ENCODE results near the gene FOXJ1.

Gene FOXJ1

DNA sequence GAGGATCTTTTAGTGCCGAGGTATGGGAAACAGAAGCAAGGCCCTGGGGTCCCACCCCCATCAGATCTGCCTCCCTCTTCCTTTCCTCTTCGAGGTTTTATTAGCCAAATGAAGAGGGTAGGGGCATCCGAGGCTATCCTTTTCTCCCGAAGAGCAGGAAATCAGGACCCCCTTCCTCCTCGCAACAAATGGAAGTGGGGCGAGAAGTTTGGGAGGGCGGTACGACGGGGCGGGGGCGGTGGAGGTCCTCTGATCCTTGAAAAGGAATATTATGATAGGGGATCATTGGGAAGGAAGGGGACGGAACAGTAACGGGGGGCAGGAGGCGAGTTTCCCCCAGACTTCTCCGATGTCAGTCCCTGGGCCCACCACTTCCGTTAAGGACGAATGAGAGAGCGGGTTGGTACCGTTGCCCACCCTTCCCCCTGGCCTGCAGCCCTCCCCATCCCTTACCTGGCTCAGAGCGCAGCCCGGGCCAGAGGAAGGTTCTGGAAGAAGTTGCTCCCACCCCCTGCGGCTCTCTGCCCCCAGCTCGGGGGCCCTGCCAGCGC lies 309 bp downstream of the FOXJ1 start:
- DNase-seq = no peak

DNA sequence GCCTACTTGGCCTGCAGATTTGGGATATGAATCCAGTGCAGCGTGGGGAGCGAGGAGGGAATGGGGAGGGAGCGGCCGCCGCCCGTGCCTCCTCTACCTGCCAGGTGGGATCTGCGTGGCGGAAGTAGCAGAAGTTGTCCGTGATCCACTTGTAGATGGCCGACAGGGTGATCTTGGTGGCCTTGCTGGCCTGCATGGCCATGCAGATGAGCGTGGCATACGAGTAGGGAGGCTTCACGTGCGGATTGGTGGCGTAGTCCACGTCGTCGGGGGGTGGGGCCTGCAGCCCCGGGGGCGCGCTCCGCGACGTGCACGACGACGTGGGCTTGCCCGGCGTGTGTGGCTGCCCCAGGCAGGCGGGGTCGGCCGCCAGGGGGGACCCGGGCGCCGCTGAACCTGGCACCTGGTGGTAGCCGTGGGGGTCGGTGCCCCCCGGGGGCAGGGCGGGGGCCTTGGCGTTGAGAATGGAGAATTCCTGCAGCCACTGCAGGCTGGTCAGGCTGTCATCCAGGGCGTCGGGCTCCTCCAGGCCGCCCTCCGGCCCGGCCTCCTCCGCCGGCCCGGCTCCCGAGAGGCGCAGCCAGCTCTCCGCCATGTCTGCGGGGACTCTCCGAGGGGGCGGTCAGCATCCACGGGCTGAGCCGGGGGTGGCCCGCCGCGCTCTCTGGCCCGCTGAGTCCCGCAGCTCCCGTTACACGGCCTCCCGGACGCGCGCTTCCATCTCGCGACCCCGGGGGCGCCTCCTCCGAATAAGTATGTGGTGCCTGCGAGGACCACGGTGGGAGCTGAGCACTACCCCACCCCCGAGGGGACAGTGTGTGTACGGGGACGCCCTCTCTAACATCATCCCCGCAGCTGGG lies 1.0 kb downstream of the FOXJ1 start:
- peak in 1 of 2 experiments; percentile 28 for DNase-seq

DNA sequence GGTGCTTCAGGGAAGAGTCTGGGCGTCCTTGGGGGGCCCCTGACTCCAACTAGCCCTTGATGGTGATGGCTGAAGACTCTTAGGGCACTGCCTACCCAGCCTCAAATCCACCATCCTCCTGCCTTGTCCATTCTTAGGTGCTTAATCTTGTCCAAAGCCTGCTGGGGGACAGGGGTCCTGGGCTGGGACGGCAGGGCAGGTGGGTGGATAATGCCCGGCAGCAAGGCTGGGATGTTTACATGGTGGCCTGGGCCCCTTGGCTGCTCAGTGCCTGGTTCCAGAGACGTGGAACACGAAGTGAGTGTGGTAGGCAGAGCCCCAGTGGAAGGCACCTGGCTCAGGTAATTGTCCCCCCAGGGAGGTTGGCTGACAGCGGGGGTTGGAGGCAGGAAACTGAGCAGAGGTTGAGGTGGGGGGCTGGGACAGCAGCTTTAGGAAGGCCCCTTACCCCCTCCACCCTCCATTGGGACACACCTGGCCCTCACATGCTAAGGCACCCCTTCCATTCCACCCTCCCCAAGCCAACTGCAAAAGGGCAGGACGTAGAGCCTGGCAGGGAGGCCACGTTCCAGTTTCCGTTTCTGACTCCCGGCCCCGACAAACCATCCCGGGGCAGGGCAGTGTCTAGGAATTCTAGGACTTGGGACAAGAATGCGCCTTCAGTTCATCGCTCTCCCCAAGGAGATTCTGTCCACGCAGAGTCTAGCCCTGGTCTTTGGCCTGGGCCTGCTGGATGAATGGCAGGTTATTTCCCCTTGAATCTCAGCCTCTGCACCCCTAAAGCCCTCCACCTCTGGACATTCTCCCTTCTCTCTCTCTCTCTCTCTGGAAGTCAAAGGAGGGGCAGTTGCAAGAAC lies 1.9 kb downstream of the FOXJ1 start:
- DNase-seq = no peak

- DNase-seq = peak in 1 of 2 experiments; percentile 31
These were observed 2.7 kb downstream of the FOXJ1 start for GRCh38 chr17:76138234-76138895.

DNA sequence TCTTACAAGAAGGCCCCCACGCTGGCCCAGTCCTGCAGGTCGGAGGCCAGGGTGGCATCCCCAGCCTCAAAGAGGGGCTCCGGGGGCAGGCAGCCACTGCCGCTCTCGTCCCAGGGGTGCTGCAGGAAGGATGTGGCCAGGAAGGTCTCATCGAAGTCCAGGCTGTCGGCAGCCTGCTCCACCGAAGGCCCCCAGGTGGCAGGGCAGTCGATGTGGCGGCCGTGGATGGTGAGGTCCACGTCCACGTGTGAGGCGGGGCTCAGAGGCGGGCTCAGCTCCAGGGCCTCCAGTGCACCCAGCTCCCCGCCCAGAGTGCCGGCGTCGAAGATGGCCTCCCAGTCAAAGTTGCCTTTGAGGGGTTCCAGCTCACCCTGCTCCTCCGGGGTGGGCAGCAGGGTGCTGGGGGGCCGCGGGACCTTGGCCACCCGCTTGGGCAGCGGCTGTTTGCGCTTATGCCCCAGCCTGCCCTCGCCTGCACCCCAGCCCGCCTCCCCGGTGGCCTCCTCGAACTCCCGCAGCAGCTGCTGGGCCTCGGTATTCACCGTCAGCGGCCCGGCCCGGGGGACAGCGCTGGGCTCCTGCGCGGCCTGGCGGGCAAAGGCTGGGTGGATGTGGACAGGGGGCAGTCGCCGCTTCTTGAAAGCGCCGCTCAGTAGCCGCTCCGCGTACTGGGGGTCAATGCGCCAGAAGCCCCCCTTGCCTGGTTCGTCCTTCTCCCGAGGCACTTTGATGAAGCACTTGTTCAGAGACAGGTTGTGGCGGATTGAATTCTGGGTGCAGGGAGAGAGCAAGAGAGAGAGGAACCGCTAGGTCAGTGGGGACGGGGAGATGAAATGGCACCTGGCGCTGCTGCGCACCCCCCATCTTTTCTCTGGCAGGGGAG lies 3.5 kb downstream of the FOXJ1 start:
- no peak for DNase-seq

DNA sequence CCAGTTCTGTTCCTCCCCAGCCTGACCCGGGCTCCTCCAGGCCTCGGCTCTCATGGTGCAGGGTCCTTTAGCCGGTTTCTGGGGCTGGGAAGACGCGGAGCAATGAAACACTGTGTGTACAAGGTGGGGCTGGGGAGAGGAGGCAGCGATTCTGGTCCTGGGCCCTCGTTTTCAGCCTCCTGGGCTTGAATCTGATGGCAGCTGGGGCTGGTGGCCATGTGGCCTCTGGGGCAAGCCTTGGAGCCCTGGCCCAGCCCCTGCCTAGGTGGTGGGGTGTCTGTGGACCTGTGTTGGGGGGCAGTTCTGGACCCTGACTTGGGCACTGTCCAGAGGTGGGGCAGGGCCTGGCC lies 4.1 kb downstream of the FOXJ1 start:
- no peak for DNase-seq

- DNase-seq = peak in 1 of 2 experiments; percentile 31
These were observed 4.6 kb downstream of the FOXJ1 start for GRCh38 chr17:76136276-76137000.

DNA sequence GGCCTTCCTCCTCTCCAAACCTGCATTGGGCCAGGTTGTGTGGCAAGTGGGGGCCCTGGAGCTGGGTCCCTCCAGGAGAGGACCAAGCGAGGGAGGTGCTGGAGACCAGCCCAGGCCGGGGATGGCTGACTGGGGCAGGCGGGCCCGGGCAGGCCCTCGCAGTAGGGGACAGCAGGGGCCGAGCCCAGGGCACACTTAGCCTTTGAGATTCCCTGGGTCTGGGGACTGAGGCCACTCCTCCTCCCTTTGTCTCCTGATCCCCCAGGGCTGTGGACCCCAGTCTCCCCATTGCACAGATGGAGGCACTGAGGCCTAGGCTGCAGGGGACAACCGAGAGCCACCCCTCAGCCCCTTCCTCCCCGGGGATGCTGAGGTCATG lies 5.2 kb downstream of the FOXJ1 start:
- DNase-seq = no peak

- DNase-seq = no peak
These were observed 5.9 kb downstream of the FOXJ1 start for GRCh38 chr17:76134911-76135809.

DNA sequence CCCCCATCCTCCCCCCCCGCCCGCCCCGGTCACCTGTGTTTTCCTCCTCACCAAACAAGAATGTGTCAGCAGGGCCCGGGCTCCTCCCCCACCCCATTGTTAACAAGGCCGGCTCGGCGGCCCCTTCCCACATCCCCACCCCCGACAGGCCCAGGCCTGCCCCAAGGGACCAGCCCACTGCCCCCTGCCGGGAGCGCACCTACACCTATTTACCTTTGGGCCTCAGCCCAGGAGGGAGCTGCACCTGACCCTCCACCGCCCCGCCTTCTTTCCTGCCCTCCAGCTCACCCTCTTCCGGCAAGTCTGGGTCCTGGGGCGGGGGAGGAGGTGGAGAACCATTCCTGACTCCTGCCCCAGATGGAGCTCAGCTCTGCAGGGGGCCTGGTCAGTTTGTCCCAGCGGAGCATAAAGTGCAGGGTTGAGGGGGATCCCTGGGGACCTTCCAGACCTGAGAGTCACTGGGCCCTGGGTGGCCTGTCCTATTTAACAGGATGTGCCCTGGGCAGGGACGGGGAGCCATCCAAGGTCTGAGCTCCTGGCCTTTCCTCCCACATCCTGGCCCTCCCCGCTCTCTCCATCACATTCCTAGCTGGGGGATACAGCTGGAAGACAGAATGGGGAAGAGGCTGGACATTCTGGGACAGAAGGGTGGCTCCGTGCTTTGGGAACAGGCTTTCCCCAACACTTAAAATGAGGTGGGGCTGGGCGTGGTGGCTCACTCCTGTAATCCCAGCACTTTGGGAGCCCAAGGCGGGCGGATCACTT lies 8.3 kb downstream of the FOXJ1 start:
- DNase-seq = no peak

GRCh38 chr17:76131692-76132573 lies 9.1 kb downstream of the FOXJ1 start:
- no peak for DNase-seq

DNA sequence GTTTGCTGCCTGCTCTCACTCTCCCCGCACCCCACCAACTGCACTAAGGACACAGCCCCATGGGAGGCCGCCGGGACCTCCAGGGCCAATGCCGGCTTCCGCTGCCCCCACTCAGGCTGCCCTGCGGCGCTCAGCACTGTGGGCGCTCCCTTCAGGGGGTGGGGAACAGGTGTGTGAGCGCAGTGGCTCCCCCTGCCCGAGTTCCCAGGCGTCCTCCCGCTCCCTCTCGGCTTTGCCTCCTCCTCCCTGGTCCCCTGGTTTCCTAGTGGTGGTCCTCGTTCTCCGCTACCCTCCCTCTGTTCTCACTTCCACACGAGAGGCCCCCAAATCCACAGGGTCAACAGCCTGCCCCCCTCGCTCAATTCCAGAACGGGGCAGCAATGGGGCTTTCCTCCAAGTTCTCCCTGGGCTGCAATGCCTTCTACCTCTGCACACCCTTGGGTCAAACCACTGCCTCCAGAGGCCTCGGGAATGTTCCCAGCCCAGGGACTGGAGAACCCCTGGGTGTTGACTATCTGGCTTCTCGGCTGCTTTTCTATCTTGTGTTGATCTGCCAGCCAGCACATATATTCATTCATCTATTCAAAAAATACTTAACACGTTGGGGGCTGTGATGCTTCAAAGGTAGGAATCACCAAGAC lies 9.9 kb downstream of the FOXJ1 start:
- no peak for DNase-seq

GRCh38 chr17:76130473-76130872 lies 10.6 kb downstream of the FOXJ1 start:
- no peak for DNase-seq

DNA sequence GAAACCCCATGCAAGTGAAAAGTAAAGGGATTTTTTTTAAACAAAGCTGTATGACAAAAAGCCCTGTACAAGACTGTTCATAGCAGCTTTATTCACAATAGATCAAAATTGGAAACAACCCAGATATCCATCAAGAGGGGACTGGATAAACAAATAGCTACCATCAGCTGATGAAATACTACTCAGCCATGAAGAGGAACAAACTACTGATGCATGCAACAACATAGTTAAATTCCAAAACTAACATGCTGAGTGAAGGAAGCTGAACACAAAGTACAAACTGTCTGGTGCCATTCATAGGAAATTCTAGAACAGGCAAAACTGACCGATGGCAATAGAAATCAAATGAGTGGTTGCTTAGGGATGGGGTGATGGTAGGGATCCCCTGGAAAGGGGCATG lies 15.1 kb downstream of the FOXJ1 start:
- DNase-seq = no peak

- DNase-seq = no peak
These were observed 15.7 kb downstream of the FOXJ1 start for GRCh38 chr17:76125391-76125675.

DNA sequence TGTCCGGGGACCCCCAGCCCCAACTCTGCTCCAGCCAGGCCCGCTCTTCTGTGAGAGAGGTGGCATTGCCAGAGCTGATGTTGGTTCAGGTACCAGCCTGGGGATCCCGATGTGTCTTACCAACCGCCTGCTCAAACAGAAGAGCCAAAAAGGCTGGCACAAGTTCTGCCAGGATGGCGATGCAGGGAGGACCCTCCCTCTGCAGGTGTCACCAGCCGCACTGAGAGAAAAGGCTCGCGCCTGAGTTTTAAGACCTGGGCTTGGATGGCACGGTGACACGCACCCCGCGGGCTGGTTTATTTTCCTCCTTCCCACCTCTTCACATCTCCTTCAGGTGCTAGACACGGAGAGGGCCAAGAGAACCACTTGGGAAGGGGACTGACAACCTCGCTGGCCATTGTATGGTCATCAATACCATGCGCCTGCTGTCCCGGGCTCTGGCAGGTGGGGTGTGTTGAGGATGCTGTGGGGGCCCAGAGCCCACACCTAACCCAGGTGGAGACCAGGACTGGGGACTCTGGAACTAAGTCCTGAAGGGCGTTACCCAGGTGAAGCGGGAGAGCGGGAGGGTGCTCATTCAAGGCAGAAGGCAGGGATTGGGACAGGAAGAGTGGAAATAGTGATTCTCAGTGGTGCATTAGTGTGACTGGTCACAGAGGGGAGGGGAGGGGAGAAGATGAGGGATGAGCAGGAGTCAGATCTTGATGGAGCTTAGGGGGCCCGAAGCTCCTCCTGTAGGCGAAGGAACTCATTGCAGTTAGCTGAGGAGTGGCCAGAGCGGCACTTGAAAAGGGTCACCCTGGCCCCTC lies 16.3 kb downstream of the FOXJ1 start:
- peak in 1 of 2 experiments; percentile 39 for DNase-seq

All from NCI-H524 (cell line).